OCI-LY3 (cell line): ENCODE results near the gene TBC1D5.

Experiments
- H2AFZ ChIP-seq: fragments of 200-600, 300-600 bp; shearing (Covaris generic); 2 replicates; pipeline ENCODE4 v1.6.0; 2014; ENCODE audit warnings: antibody characterized with exemption, low read depth, low read length
- H3K27ac ChIP-seq: fragments of 200-600, 300-600 bp; sonication (generic); 2 replicates; pipeline ENCODE4 v1.5.1; 2014; ENCODE audit warnings: mild to moderate bottlenecking, low read length, moderate library complexity, mixed read lengths
- H3K27me3 ChIP-seq: fragments of 200-600, 300-600 bp; sonication (generic); 2 replicates; pipeline ENCODE4 v1.6.1; 2014; ENCODE audit warnings: low read depth, low read length, mixed read lengths
- H3K36me3 ChIP-seq: fragments of 200-600, 300-600 bp; sonication (generic); replicated peaks from 2 replicates; pipeline ENCODE3; 2014; ENCODE audit warnings: low read depth, low read length, mixed read lengths
- H3K4me1 ChIP-seq: fragments of 300-600, 200-600 bp; sonication (generic); 2 replicates; pipeline ENCODE4 v1.6.1; 2014; ENCODE audit warnings: low read length, mixed read lengths
- H3K4me2 ChIP-seq: fragments of 200-600, 300-600 bp; sonication (generic); 2 replicates; pipeline ENCODE4 v1.6.1; 2014; ENCODE audit warnings: low read length, mixed read lengths
- H3K4me3 ChIP-seq: fragments of 300-600, 200-600 bp; sonication (generic); 2 replicates; pipeline ENCODE4 v1.5.1; 2014; ENCODE audit warnings: antibody characterized with exemption, mild to moderate bottlenecking, low read length, moderate library complexity
- H3K79me2 ChIP-seq: fragments of 300-600, 200-600 bp; shearing (Covaris generic); 2 replicates; pipeline ENCODE4 v1.6.1; 2014; ENCODE audit warnings: mild to moderate bottlenecking, low read length, mixed read lengths
- H3K9ac ChIP-seq: fragments of 300-600, 200-600 bp; shearing (Covaris generic); 2 replicates; pipeline ENCODE4 v1.6.0; 2014; ENCODE audit warnings: mild to moderate bottlenecking, low read length, moderate library complexity
- H3K9me3 ChIP-seq: fragments of 200-600, 300-600 bp; shearing (Covaris generic); 2 replicates; pipeline ENCODE4 v1.6.1; 2014; ENCODE audit warnings: low read length, mixed read lengths; ENCODE audit not compliant: insufficient read depth
- H4K20me1 ChIP-seq: fragments of 200-600, 300-600 bp; sonication (generic); 2 replicates; pipeline ENCODE4 v1.6.1; 2016; ENCODE audit warnings: low read length, mixed read lengths; ENCODE audit not compliant: insufficient read depth
- EZH2phosphoT487 ChIP-seq: fragments of 200-600 bp; shearing (Covaris generic); IDR thresholded peaks from 2 replicates; pipeline ENCODE4 v1.6.1; 2018; ENCODE audit warnings: antibody characterized with exemption, mixed run types, low read depth
- TF ChIP-seq, protein P1 (sequence below): fragments of 200-600, 300-600 bp; sonication (generic); IDR thresholded peaks from 2 replicates; pipeline ENCODE4 v1.5.1; 2014; ENCODE audit warnings: antibody characterized with exemption, low read length, low read depth

Gene TBC1D5

DNA sequence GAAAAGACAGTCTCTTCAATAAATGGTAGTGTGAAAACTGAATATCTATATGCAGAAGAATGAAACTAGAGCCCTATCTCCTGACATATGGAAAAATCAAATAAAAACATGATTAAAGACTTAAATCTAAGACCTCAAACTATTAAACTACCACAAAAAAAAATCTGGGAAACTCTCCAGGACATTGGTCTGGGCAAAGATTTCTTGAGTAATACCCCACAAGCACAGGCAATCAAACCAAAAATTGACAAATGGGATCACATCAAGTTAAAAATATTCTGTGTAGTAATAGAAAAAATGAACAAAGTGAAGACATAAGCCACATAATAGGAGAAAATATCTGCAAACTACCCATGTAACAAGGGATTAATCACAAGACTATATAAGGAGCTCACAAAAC, 286.4 kb downstream of the TBC1D5 start:
- no peaks in the 10 kb centered on the region for H4K20me1 ChIP-seq
- H3K4me3 ChIP-seq = no peak overlapping the region
- H3K9me3 ChIP-seq = no peaks in the 10 kb centered on the region
- H3K36me3 ChIP-seq = no peaks in the 10 kb centered on the region
- TF ChIP-seq EZH2phosphoT487 = no peak
- TF ChIP-seq, protein P1, sequence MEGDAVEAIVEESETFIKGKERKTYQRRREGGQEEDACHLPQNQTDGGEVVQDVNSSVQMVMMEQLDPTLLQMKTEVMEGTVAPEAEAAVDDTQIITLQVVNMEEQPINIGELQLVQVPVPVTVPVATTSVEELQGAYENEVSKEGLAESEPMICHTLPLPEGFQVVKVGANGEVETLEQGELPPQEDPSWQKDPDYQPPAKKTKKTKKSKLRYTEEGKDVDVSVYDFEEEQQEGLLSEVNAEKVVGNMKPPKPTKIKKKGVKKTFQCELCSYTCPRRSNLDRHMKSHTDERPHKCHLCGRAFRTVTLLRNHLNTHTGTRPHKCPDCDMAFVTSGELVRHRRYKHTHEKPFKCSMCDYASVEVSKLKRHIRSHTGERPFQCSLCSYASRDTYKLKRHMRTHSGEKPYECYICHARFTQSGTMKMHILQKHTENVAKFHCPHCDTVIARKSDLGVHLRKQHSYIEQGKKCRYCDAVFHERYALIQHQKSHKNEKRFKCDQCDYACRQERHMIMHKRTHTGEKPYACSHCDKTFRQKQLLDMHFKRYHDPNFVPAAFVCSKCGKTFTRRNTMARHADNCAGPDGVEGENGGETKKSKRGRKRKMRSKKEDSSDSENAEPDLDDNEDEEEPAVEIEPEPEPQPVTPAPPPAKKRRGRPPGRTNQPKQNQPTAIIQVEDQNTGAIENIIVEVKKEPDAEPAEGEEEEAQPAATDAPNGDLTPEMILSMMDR = no peak
- no peaks in the 10 kb centered on the region for H3K79me2 ChIP-seq
- no peaks in the 10 kb centered on the region for H3K27me3 ChIP-seq
- no peak overlapping the region for H3K27ac ChIP-seq
- H2AFZ ChIP-seq = no peak overlapping the region
- H3K4me2 ChIP-seq = no peak overlapping the region
- H3K4me1 ChIP-seq = no peaks in the 10 kb centered on the region
- no peak overlapping the region for H3K9ac ChIP-seq

DNA sequence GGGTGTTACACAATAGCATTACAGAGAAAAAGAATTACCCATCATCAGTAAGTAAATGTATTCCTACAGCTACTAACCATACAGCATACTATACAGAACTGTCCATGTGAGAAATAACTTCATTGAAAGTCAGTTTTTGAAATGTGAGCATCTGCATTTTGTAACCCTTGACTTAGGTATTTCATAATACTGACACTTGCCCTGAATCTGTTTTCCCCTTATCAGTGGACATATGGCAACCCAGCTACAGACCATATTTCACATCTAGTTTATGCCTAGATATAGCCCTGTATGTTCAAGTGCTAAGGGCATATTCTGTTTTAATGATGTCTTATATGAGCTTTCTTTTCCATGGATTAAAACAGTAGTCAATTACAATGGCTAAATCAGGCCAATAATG, 297.6 kb downstream of the TBC1D5 start:
- H3K4me2 ChIP-seq = no peak overlapping the region
- no peaks in the 10 kb centered on the region for H3K79me2 ChIP-seq
- no peaks in the 10 kb centered on the region for H4K20me1 ChIP-seq
- no peaks in the 10 kb centered on the region for H3K36me3 ChIP-seq
- no peak for TF ChIP-seq EZH2phosphoT487
- TF ChIP-seq, protein P1 = no peak
- no peak overlapping the region for H2AFZ ChIP-seq
- no peak overlapping the region for H3K9ac ChIP-seq
- H3K4me3 ChIP-seq = no peak overlapping the region
- no peaks in the 10 kb centered on the region for H3K27me3 ChIP-seq
- H3K4me1 ChIP-seq = no peaks in the 10 kb centered on the region
- no peaks in the 10 kb centered on the region for H3K9me3 ChIP-seq
- no peak overlapping the region for H3K27ac ChIP-seq

DNA sequence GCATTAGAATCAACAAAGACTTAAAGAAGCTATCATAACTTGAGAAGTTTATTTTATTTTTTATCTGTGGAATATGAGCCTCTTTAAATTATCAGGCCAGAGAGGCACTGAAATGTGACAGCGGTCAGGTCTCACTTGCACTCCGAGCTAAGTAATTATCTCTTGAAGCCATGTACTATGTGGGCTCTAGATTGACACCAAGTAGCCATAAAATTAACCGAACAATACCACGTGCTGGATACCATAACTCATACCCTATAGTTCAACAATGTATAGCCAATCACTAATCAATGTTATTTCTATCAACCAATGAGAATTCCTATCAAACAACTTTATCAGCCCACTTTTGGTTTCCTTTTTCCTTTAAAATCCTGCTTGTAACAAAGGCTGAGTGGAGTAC, 299.3 kb downstream of the TBC1D5 start:
- Histone ChIP-seq H4K20me1 (no peaks in the 10 kb centered on the region), H3K4me2 (no peak overlapping the region), H3K4me3 (no peak overlapping the region), H3K27ac (no peak overlapping the region), H3K79me2 (no peaks in the 10 kb centered on the region), H3K9me3 (peaks cover 4% of the 10 kb centered on the region; the same call in 1 of the 2 replicates), H2AFZ (no peak overlapping the region), H3K4me1 (no peaks in the 10 kb centered on the region), H3K36me3 (peaks cover under 1% of the 10 kb centered on the region), H3K9ac (no peak overlapping the region), H3K27me3 (no peaks in the 10 kb centered on the region)
- TF ChIP-seq, protein P1 = no peak
- no peak for TF ChIP-seq EZH2phosphoT487

DNA sequence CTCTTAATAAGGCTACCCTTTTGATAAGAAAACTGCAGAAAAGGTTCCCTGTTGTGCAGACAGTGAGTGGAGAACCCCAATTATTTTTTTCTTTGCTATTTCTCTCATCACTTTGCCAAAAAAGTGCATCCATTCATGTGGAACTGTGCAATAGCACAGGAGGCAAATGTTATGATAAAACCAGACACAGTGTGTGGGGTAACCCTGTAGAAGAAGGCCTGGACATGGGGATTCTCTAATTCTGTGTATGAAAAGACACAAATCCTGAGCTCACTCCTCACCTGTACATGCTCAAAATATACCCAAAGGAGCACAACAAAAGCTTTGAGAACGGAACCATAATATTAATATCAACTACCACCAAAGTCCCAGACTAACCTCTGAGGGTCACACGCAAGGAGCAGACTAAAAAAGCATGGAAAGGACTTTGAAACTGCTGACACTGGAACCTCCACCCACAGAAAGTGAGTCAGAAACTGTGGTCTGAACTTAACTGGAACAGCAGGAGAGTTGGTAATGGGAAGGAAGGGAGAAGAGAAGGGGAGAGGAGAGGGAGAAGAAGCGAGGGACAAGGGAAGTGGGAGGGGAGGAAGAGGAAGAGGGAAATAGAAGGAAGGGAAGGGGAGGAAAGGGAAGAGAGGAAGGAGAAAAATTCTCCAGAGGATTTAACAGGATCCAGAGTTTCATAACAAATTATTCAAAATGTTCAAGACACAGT, 299.9 kb downstream of the TBC1D5 start:
- H4K20me1 ChIP-seq = no peaks in the 10 kb centered on the region
- H3K79me2 ChIP-seq = no peaks in the 10 kb centered on the region
- H2AFZ ChIP-seq = no peak overlapping the region
- peaks cover 5% of the 10 kb centered on the region for H3K36me3 ChIP-seq
- no peak overlapping the region for H3K27ac ChIP-seq
- no peak overlapping the region for H3K4me3 ChIP-seq
- no peaks in the 10 kb centered on the region for H3K4me1 ChIP-seq
- H3K27me3 ChIP-seq = no peaks in the 10 kb centered on the region
- no peak for TF ChIP-seq EZH2phosphoT487
- TF ChIP-seq, protein P1 = no peak
- H3K9ac ChIP-seq = no peak overlapping the region
- H3K4me2 ChIP-seq = no peak overlapping the region
- peaks cover 6% of the 10 kb centered on the region; the same call in 1 of the 2 replicates for H3K9me3 ChIP-seq
